GM23338 (cell line): ENCODE measurements around the gene NHLH1. TPM values are rescaled to one million over a fixed set of nuclear protein-coding genes. Genes with fewer than 3 reads are reported as not detected.

Experiments
- ATAC-seq: fragments of 200-7000 bp; cut with Tn5 transposase; 3 replicates; pipeline ENCODE4 v1.9.1; 2020
- DNase-seq: peaks from one replicate; pipeline ENCODE4 v3.0.0-alpha.2; 2015; ENCODE audit warnings: low spot score
- H2AFZ ChIP-seq: fragments of 200-600 bp; sonication (generic); 2 replicates; pipeline ENCODE4 v1.8.0; 2016; ENCODE audit warnings: antibody characterized with exemption, mild to moderate bottlenecking, moderate library complexity
- H3F3A ChIP-seq: fragments of 200-600 bp; sonication (generic); replicated peaks from 2 replicates; pipeline ENCODE4 v1.8.0; 2017; ENCODE audit warnings: antibody characterized with exemption, mixed run types, low read depth
- H3K27ac ChIP-seq: fragments of 200-600 bp; sonication (generic); 2 replicates; pipeline ENCODE4 v1.6.1; 2016; ENCODE audit warnings: low read depth
- H3K27me3 ChIP-seq: fragments of 200-600 bp; sonication (generic); 2 replicates; pipeline ENCODE4 v1.8.0; 2016; ENCODE audit warnings: mild to moderate bottlenecking, mixed run types, moderate library complexity; ENCODE audit not compliant: insufficient read depth
- H3K36me3 ChIP-seq: fragments of 200-600 bp; sonication (generic); 2 replicates; pipeline ENCODE4 v1.8.0; 2016; ENCODE audit warnings: mild to moderate bottlenecking; ENCODE audit not compliant: insufficient read depth
- H3K4me1 ChIP-seq: fragments of 200-600 bp; sonication (generic); 2 replicates; pipeline ENCODE4 v1.8.0; 2016; ENCODE audit warnings: mild to moderate bottlenecking, moderate library complexity; ENCODE audit not compliant: insufficient read depth
- H3K4me2 ChIP-seq: fragments of 200-600 bp; sonication (generic); 2 replicates; pipeline ENCODE4 v1.7.1; 2017; ENCODE audit warnings: mixed run types
- H3K4me3 ChIP-seq: fragments of 200-600 bp; sonication (generic); 2 replicates; pipeline ENCODE4 v1.6.1; 2016; ENCODE audit warnings: mixed run types
- H3K79me2 ChIP-seq: fragments of 200-600 bp; sonication (generic); replicated peaks from 2 replicates; pipeline ENCODE4 v1.8.0; 2017; ENCODE audit warnings: mild to moderate bottlenecking; ENCODE audit not compliant: insufficient read depth
- H3K9me2 ChIP-seq: fragments of 200-600 bp; sonication (generic); 2 replicates; pipeline ENCODE4 v1.8.0; 2017; ENCODE audit not compliant: insufficient read depth
- H4K20me1 ChIP-seq: fragments of 200-600 bp; sonication (generic); replicated peaks from 2 replicates; pipeline ENCODE4 v1.8.0; 2017; ENCODE audit warnings: mild to moderate bottlenecking; ENCODE audit not compliant: insufficient read depth
- H3K27ac Mint-ChIP-seq: 2 replicates; pipeline ENCODE4 v1.8.0; 2020; ENCODE audit warnings: inconsistent platforms, mild to moderate bottlenecking, moderate library complexity, mixed read lengths
- H3K27me3 Mint-ChIP-seq: 3 replicates; pipeline ENCODE4 v1.8.0; 2022; ENCODE audit warnings: low read depth, mild to moderate bottlenecking, moderate library complexity, mixed read lengths, inconsistent platforms; ENCODE audit not compliant: insufficient read depth, poor library complexity
- H3K36me3 Mint-ChIP-seq: 3 replicates; pipeline ENCODE4 v1.8.0; 2021; ENCODE audit warnings: low read depth, mild to moderate bottlenecking, inconsistent platforms, moderate library complexity, mixed read lengths
- H3K4me1 Mint-ChIP-seq: 3 replicates; pipeline ENCODE4 v1.8.0; 2020; ENCODE audit warnings: mild to moderate bottlenecking, inconsistent platforms, mixed read lengths
- H3K4me3 Mint-ChIP-seq: 3 replicates; pipeline ENCODE4 v1.8.0; 2021; ENCODE audit warnings: moderate library complexity, mild to moderate bottlenecking, inconsistent platforms, mixed read lengths
- H3K9me3 Mint-ChIP-seq: 3 replicates; pipeline ENCODE4 v1.8.0; 2020; ENCODE audit warnings: moderate library complexity, mild to moderate bottlenecking, inconsistent platforms, mixed read lengths
- CREB1 ChIP-seq: fragments of 250-450 bp; sonication (Bioruptor Pico); IDR thresholded peaks from 2 replicates; pipeline ENCODE4 v1.5.0; 2020; ENCODE audit warnings: low read depth, mild to moderate bottlenecking, moderate library complexity
- CTCF ChIP-seq, 2 experiments: fragments of 200-600 bp in 1 of 2; sonication (generic) in 1 of 2; conservative IDR thresholded peaks; 2 replicates each; pipeline versions ENCODE4 v1.5.1 to v1.6.1; 2016 to 2017; ENCODE audit warnings: antibody characterized with exemption in 2 of 2, low read depth in 2 of 2, mild to moderate bottlenecking in 2 of 2, moderate library complexity in 1 of 2
- ETS1 ChIP-seq: IDR thresholded peaks from 2 replicates; pipeline ENCODE4 v1.6.1; 2016; ENCODE audit warnings: antibody characterized with exemption
- EZH2 ChIP-seq: fragments of 200-600 bp; sonication (generic); IDR thresholded peaks from one replicate; pipeline ENCODE4 v1.8.0; 2017; ENCODE audit warnings: antibody characterized with exemption, mild to moderate bottlenecking, low read depth; ENCODE audit not compliant: unreplicated experiment
- EZH2phosphoT487 ChIP-seq: fragments of 200-600 bp; sonication (generic); IDR thresholded peaks from one replicate; pipeline ENCODE4 v1.8.1; 2018; ENCODE audit warnings: antibody characterized with exemption; ENCODE audit not compliant: unreplicated experiment
- JUNB ChIP-seq: IDR thresholded peaks from one replicate; pipeline ENCODE4 v1.6.1; 2016; ENCODE audit warnings: antibody characterized with exemption; ENCODE audit not compliant: unreplicated experiment
- NANOG ChIP-seq: IDR thresholded peaks from 2 replicates; pipeline ENCODE4 v1.6.1; 2016; ENCODE audit warnings: antibody characterized with exemption, borderline replicate concordance
- POLR2AphosphoS5 ChIP-seq: IDR thresholded peaks from 2 replicates; pipeline ENCODE4 v1.6.1; 2016; ENCODE audit warnings: antibody characterized with exemption, low read depth
- REST ChIP-seq: IDR thresholded peaks from one replicate; pipeline ENCODE4 v1.6.1; 2018; ENCODE audit warnings: antibody characterized with exemption; ENCODE audit not compliant: unreplicated experiment
- STAT1 ChIP-seq: IDR thresholded peaks from one replicate; pipeline ENCODE4 v1.6.1; 2016; ENCODE audit warnings: antibody characterized with exemption; ENCODE audit not compliant: unreplicated experiment
- ZNF114 ChIP-seq: fragments of 250-450 bp; sonication (Bioruptor Pico); IDR thresholded peaks from 2 replicates; pipeline ENCODE4 v1.5.0; 2020; ENCODE audit warnings: mild to moderate bottlenecking, moderate library complexity
- ZNF331 ChIP-seq: fragments of 250-450 bp; sonication (Bioruptor Pico); IDR thresholded peaks from 2 replicates; pipeline ENCODE4 v1.5.0; 2020; ENCODE audit warnings: low read depth, mild to moderate bottlenecking, moderate library complexity
- ZNF462 ChIP-seq: fragments of 250-450 bp; sonication (Bioruptor Pico); IDR thresholded peaks from 2 replicates; pipeline ENCODE4 v1.5.0; 2020; ENCODE audit warnings: mild to moderate bottlenecking, moderate library complexity
- polyA plus RNA-seq: library from polyadenylated mRNA; unstranded; fragments of >200 nt; fragmentation: Nextera tagmentation; extraction: Ambion mirVana; gene quantifications from 2 replicates; pipeline ENCODE4 v1.2.1, GENCODE V29; 2016
- total RNA-seq: library from RNA; depleted of rRNA; stranded (reverse); fragments of >200 nt; shearing (Covaris generic); gene quantifications from 2 replicates; pipeline ENCODE4 v1.2.3, GENCODE V29; 2014

The NHLH1 gene
- total and polyA plus RNA-seq, 2 experiments from 2014 or later: 0.69 to 0.89 TPM

GRCh38 chr1:160365325-160365724 lies 1.5 kb upstream of the NHLH1 start:
- H3K36me3 Mint-ChIP-seq: peaks cover 11% of the 10 kb centered on the region
- H3K27me3 ChIP-seq: no peaks in the 10 kb centered on the region
- H3K4me1 ChIP-seq: peaks cover 20% of the 10 kb centered on the region
- H3K36me3 ChIP-seq: no peaks in the 10 kb centered on the region
- H2AFZ ChIP-seq: no peak overlapping the region
- H3K79me2 ChIP-seq: no peaks in the 10 kb centered on the region
- no peak overlapping the region for H3K27ac ChIP-seq
- no peaks in the 10 kb centered on the region; the same call in 1 of the 2 replicates for H4K20me1 ChIP-seq
- no peak overlapping the region for H3K4me3 ChIP-seq
- H3K27me3 Mint-ChIP-seq: peaks cover 12% of the 10 kb centered on the region
- H3K4me1 Mint-ChIP-seq: peaks cover 60% of the 10 kb centered on the region
- no peaks in the 10 kb centered on the region for H3K9me2 ChIP-seq
- ATAC-seq (no peak), DNase-seq (no peak)
- H3K9me3 Mint-ChIP-seq: no peaks in the 10 kb centered on the region
- H3K4me2 ChIP-seq: no peak overlapping the region
- no peak overlapping the region; the same call in 2 of the 3 replicates for H3K4me3 Mint-ChIP-seq
- H3F3A ChIP-seq: 0 out of 2 replicates have a peak, but pooled peaks cover 3% of the 10 kb centered on the region
- TF ChIP-seq ETS1: no peak
- no peak for TF ChIP-seq REST
- no peak for TF ChIP-seq EZH2
- TF ChIP-seq CTCF (conservative IDR thresholded peaks at IDR 0.05; ENCODE audit: low read depth in 2 of 2): no peak
- no peak for TF ChIP-seq NANOG
- no peak for TF ChIP-seq JUNB
- no peak for TF ChIP-seq EZH2phosphoT487
- no peak for TF ChIP-seq STAT1
- TF ChIP-seq CREB1: no peak
- TF ChIP-seq ZNF114 (CRISPR knock-in tag): no peak
- TF ChIP-seq ZNF331: no peak
- TF ChIP-seq POLR2AphosphoS5: no peak
- TF ChIP-seq ZNF462 (CRISPR knock-in tag): no peak
- peak overlapping the region; percentile 19 for H3K27ac Mint-ChIP-seq
